Measurements from ENCODE around the gene CDC42.
A peak's percentile ranks its signal among the peaks of the same experiment; 100 is the strongest.

The CDC42 gene

GRCh38 chr1:22117238-22117637, 64.7 kb downstream of the CDC42 start:
- Mint-ChIP-seq H3K4me3 (no peak overlapping the region), H3K27ac (no peak overlapping the region), H3K36me3 (ENCODE audit: low read depth) (peaks cover 11% of the 10 kb centered on the region), H3K9me3 (no peaks in the 10 kb centered on the region), H3K4me1 (peaks cover 21% of the 10 kb centered on the region), H3K27me3 (no peaks in the 10 kb centered on the region)
- ATAC-seq (no peak), DNase-seq (no peak)

- Mint-ChIP-seq H3K36me3 (ENCODE audit: low read depth) (peaks cover 11% of the 10 kb centered on the region), H3K27me3 (no peaks in the 10 kb centered on the region), H3K9me3 (no peaks in the 10 kb centered on the region), H3K4me1 (peaks cover 21% of the 10 kb centered on the region), H3K27ac (no peak overlapping the region), H3K4me3 (no peak overlapping the region)
- ATAC-seq: no peak
- DNase-seq: no peak
Measured at GRCh38 chr1:22117851-22118250, 65.3 kb downstream of the CDC42 start.

- no peak for ATAC-seq
- Mint-ChIP-seq H3K4me1 (peaks cover 19% of the 10 kb centered on the region), H3K9me3 (no peaks in the 10 kb centered on the region), H3K27me3 (no peaks in the 10 kb centered on the region), H3K36me3 (ENCODE audit: low read depth) (peaks cover 6% of the 10 kb centered on the region), H3K27ac (peak overlapping the region; percentile 42), H3K4me3 (no peak overlapping the region)
- DNase-seq: no peak
Measured at GRCh38 chr1:22118291-22118992, 65.9 kb downstream of the CDC42 start.

GRCh38 chr1:22119626-22120468, 67.3 kb downstream of the CDC42 start:
- Mint-ChIP-seq H3K36me3 (ENCODE audit: low read depth) (peaks cover 6% of the 10 kb centered on the region), H3K9me3 (no peaks in the 10 kb centered on the region), H3K4me3 (no peak overlapping the region), H3K4me1 (peaks cover 19% of the 10 kb centered on the region), H3K27me3 (no peaks in the 10 kb centered on the region), H3K27ac (peak overlapping the region; percentile 37)
- ATAC-seq (no peak), DNase-seq (no peak)

GRCh38 chr1:22120469-22120790, 67.9 kb downstream of the CDC42 start:
- no peaks in the 10 kb centered on the region for H3K9me3 Mint-ChIP-seq
- H3K4me3 Mint-ChIP-seq: no peak overlapping the region
- peaks cover 6% of the 10 kb centered on the region for H3K36me3 Mint-ChIP-seq (ENCODE audit: low read depth)
- no peak for ATAC-seq
- no peak for DNase-seq
- H3K4me1 Mint-ChIP-seq: peaks cover 17% of the 10 kb centered on the region
- no peak overlapping the region for H3K27ac Mint-ChIP-seq
- H3K27me3 Mint-ChIP-seq: no peaks in the 10 kb centered on the region

GRCh38 chr1:22121421-22121911, 69.0 kb downstream of the CDC42 start:
- no peaks in the 10 kb centered on the region for H3K27me3 Mint-ChIP-seq
- no peak overlapping the region for H3K27ac Mint-ChIP-seq
- no peak for ATAC-seq
- no peak for DNase-seq
- H3K4me3 Mint-ChIP-seq: no peak overlapping the region
- no peaks in the 10 kb centered on the region for H3K9me3 Mint-ChIP-seq
- H3K4me1 Mint-ChIP-seq: peaks cover 12% of the 10 kb centered on the region
- peaks cover 6% of the 10 kb centered on the region for H3K36me3 Mint-ChIP-seq (ENCODE audit: low read depth)

GRCh38 chr1:22122273-22123070, 70.0 kb downstream of the CDC42 start:
- Mint-ChIP-seq H3K27ac (no peak overlapping the region), H3K9me3 (no peaks in the 10 kb centered on the region), H3K4me3 (no peak overlapping the region), H3K36me3 (ENCODE audit: low read depth) (peaks cover 6% of the 10 kb centered on the region), H3K27me3 (no peaks in the 10 kb centered on the region), H3K4me1 (peaks cover 12% of the 10 kb centered on the region)
- no peak for DNase-seq
- ATAC-seq: no peak

GRCh38 chr1:22123071-22123390, 70.5 kb downstream of the CDC42 start:
- Mint-ChIP-seq H3K4me3 (no peak overlapping the region), H3K36me3 (ENCODE audit: low read depth) (peaks cover 6% of the 10 kb centered on the region), H3K4me1 (peaks cover 9% of the 10 kb centered on the region), H3K9me3 (no peaks in the 10 kb centered on the region), H3K27ac (no peak overlapping the region), H3K27me3 (no peaks in the 10 kb centered on the region)
- DNase-seq: no peak
- no peak for ATAC-seq

GRCh38 chr1:22123901-22124404, 71.4 kb downstream of the CDC42 start:
- H3K4me3 Mint-ChIP-seq: no peak overlapping the region
- DNase-seq (no peak), ATAC-seq (no peak)
- H3K36me3 Mint-ChIP-seq (ENCODE audit: low read depth): peaks cover 3% of the 10 kb centered on the region
- no peaks in the 10 kb centered on the region for H3K9me3 Mint-ChIP-seq
- peaks cover 3% of the 10 kb centered on the region for H3K4me1 Mint-ChIP-seq
- no peaks in the 10 kb centered on the region for H3K27me3 Mint-ChIP-seq
- H3K27ac Mint-ChIP-seq: no peak overlapping the region

GRCh38 chr1:22124592-22125229, 72.2 kb downstream of the CDC42 start:
- Mint-ChIP-seq H3K27me3 (no peaks in the 10 kb centered on the region), H3K36me3 (ENCODE audit: low read depth) (no peaks in the 10 kb centered on the region), H3K4me3 (no peak overlapping the region), H3K4me1 (no peaks in the 10 kb centered on the region), H3K27ac (no peak overlapping the region), H3K9me3 (no peaks in the 10 kb centered on the region)
- DNase-seq: no peak
- no peak for ATAC-seq

GRCh38 chr1:22126531-22126930, 74.0 kb downstream of the CDC42 start:
- H3K9me3 Mint-ChIP-seq: no peaks in the 10 kb centered on the region
- no peak overlapping the region for H3K27ac Mint-ChIP-seq
- H3K4me1 Mint-ChIP-seq: no peaks in the 10 kb centered on the region
- H3K4me3 Mint-ChIP-seq: no peak overlapping the region
- no peak for DNase-seq
- H3K36me3 Mint-ChIP-seq (ENCODE audit: low read depth): no peaks in the 10 kb centered on the region
- ATAC-seq: no peak
- no peaks in the 10 kb centered on the region for H3K27me3 Mint-ChIP-seq

GRCh38 chr1:22127248-22127647, 74.7 kb downstream of the CDC42 start:
- ATAC-seq: no peak
- H3K9me3 Mint-ChIP-seq: no peaks in the 10 kb centered on the region
- no peaks in the 10 kb centered on the region for H3K4me1 Mint-ChIP-seq
- H3K4me3 Mint-ChIP-seq: no peak overlapping the region
- no peak overlapping the region for H3K27ac Mint-ChIP-seq
- H3K36me3 Mint-ChIP-seq (ENCODE audit: low read depth): no peaks in the 10 kb centered on the region
- no peaks in the 10 kb centered on the region for H3K27me3 Mint-ChIP-seq
- no peak for DNase-seq

GRCh38 chr1:22127731-22128130, 75.2 kb downstream of the CDC42 start:
- Mint-ChIP-seq H3K4me3 (no peak overlapping the region), H3K4me1 (no peaks in the 10 kb centered on the region)
- ATAC-seq: no peak

GRCh38 chr1:22128392-22128791, 75.9 kb downstream of the CDC42 start:
- Mint-ChIP-seq H3K9me3 (no peaks in the 10 kb centered on the region), H3K4me1 (no peaks in the 10 kb centered on the region), H3K27ac (no peak overlapping the region), H3K4me3 (no peak overlapping the region), H3K27me3 (no peaks in the 10 kb centered on the region), H3K36me3 (ENCODE audit: low read depth) (no peaks in the 10 kb centered on the region)
- ATAC-seq: no peak
- no peak for DNase-seq

More at GRCh38 chr1:22127731-22128130, 75.2 kb downstream of the CDC42 start:
- Mint-ChIP-seq H3K36me3 (ENCODE audit: low read depth) (no peaks in the 10 kb centered on the region), H3K9me3 (no peaks in the 10 kb centered on the region), H3K27me3 (no peaks in the 10 kb centered on the region), H3K27ac (no peak overlapping the region)
- DNase-seq: no peak
